ENCODE data around the gene DCC.
"Not testable (repeated sequence)": the region's sequence is repeated elsewhere in the genome, so short reads cannot be mapped to it uniquely, and the experiment has no call there.

Gene DCC

GRCh38 chr18:53408271-53408670 is 1068.3 kb downstream of the DCC start:
- DNase-seq (ENCODE audit: low read depth in 2 of 2) = no peak

GRCh38 chr18:53411511-53411910 is 1071.5 kb downstream of the DCC start:
- no peak for DNase-seq (ENCODE audit: low read depth in 2 of 2)

GRCh38 chr18:53417003-53417402 is 1077.0 kb downstream of the DCC start:
- DNase-seq (ENCODE audit: low read depth in 2 of 2) = no peak

- DNase-seq (ENCODE audit: low read depth in 2 of 2) = no peak
Measured at GRCh38 chr18:53421869-53422268, 1081.9 kb downstream of the DCC start.

- no peak for DNase-seq (ENCODE audit: low read depth in 2 of 2)
Measured at GRCh38 chr18:53422896-53423295, 1082.9 kb downstream of the DCC start.

GRCh38 chr18:53426666-53427184 is 1086.7 kb downstream of the DCC start:
- no peak for DNase-seq (ENCODE audit: low read depth in 2 of 2)

GRCh38 chr18:53441761-53442414 is 1101.9 kb downstream of the DCC start:
- no peak for DNase-seq (ENCODE audit: low read depth in 2 of 2)

GRCh38 chr18:53442415-53442783 is 1102.4 kb downstream of the DCC start:
- no peak for DNase-seq (ENCODE audit: low read depth in 2 of 2)

GRCh38 chr18:53443336-53443735 is 1103.3 kb downstream of the DCC start:
- DNase-seq (ENCODE audit: low read depth in 2 of 2) = no peak

GRCh38 chr18:53443831-53444230 is 1103.8 kb downstream of the DCC start:
- no peak for DNase-seq (ENCODE audit: low read depth in 2 of 2)

GRCh38 chr18:53451902-53452301 is 1111.9 kb downstream of the DCC start:
- DNase-seq (ENCODE audit: low read depth in 2 of 2) = no peak

GRCh38 chr18:53457068-53457467 is 1117.1 kb downstream of the DCC start:
- no peak for DNase-seq (ENCODE audit: low read depth in 2 of 2)

GRCh38 chr18:53458268-53458667 is 1118.3 kb downstream of the DCC start:
- no peak for DNase-seq (ENCODE audit: low read depth in 2 of 2)

- DNase-seq (ENCODE audit: low read depth in 2 of 2) = no peak
Measured at GRCh38 chr18:53458944-53459580, 1119.1 kb downstream of the DCC start.

- DNase-seq (ENCODE audit: low read depth in 2 of 2) = no peak
Measured at GRCh38 chr18:53467756-53468155, 1127.8 kb downstream of the DCC start.

GRCh38 chr18:53468173-53468572 is 1128.2 kb downstream of the DCC start:
- DNase-seq (ENCODE audit: low read depth in 2 of 2) = not testable (repeated sequence)

- DNase-seq (ENCODE audit: low read depth in 2 of 2) = no peak
Measured at GRCh38 chr18:53472546-53472945, 1132.5 kb downstream of the DCC start.

GRCh38 chr18:53478155-53478554 is 1138.2 kb downstream of the DCC start:
- no peak for DNase-seq (ENCODE audit: low read depth in 2 of 2)

GRCh38 chr18:53486296-53486695 is 1146.3 kb downstream of the DCC start:
- DNase-seq (ENCODE audit: low read depth in 2 of 2) = no peak

GRCh38 chr18:53489266-53489665 is 1149.3 kb downstream of the DCC start:
- no peak for DNase-seq (ENCODE audit: low read depth in 2 of 2)

- no peak for DNase-seq (ENCODE audit: low read depth in 2 of 2)
Measured at GRCh38 chr18:53490019-53490418, 1150.0 kb downstream of the DCC start.

GRCh38 chr18:53496028-53496427 is 1156.0 kb downstream of the DCC start:
- DNase-seq (ENCODE audit: low read depth in 2 of 2) = no peak

- DNase-seq (ENCODE audit: low read depth in 2 of 2) = no peak
Measured at GRCh38 chr18:53503914-53504441, 1164.0 kb downstream of the DCC start.

Measured in stimulated activated CD8-positive, alpha-beta memory T cell treated with anti-CD3 and anti-CD28 coated beads, Interleukin-15, amount 100 ng/mL, for 4 hours (primary cell).